Mesenchymal stem cell (in vitro differentiated cells and primary cell): Measurements from ENCODE around the gene ALCAM.

Experiments
- DNase-seq: peaks from one replicate; pipeline ENCODE4 v3.0.0-alpha.2; 2013
- H2AFZ ChIP-seq: one replicate; pipeline ENCODE4 v1.6.1; 2013; ENCODE audit warnings: low read depth, mild to moderate bottlenecking, control low read depth, inconsistent platforms, low read length, moderate library complexity
- H2AK5ac ChIP-seq: 2 replicates; pipeline ENCODE4 v1.6.1; 2013; ENCODE audit warnings: low read length, moderate library complexity, mild to moderate bottlenecking, inconsistent platforms; ENCODE audit not compliant: severe bottlenecking
- H2BK120ac ChIP-seq: one replicate; pipeline ENCODE4 v1.6.1; 2013; ENCODE audit warnings: low read depth, mild to moderate bottlenecking, inconsistent platforms, low read length, moderate library complexity
- H2BK12ac ChIP-seq, 2 experiments: one replicate each; pipeline ENCODE4 v1.6.1; 2013; ENCODE audit warnings: inconsistent platforms in 2 of 2, low read length in 2 of 2, mild to moderate bottlenecking in 2 of 2, moderate library complexity in 2 of 2, control low read depth in 1 of 2
- H2BK15ac ChIP-seq: one replicate; pipeline ENCODE4 v1.6.1; 2013; ENCODE audit warnings: mild to moderate bottlenecking, low read depth, inconsistent platforms; ENCODE audit not compliant: poor library complexity, severe bottlenecking
- H2BK5ac ChIP-seq: 2 replicates; pipeline ENCODE4 v1.6.1; 2013; ENCODE audit warnings: low read depth, mild to moderate bottlenecking, low read length, control low read depth, inconsistent platforms; ENCODE audit not compliant: poor library complexity, severe bottlenecking
- H3K14ac ChIP-seq, 2 experiments: one replicate each; pipeline ENCODE4 v1.6.1; 2013; ENCODE audit warnings: inconsistent platforms in 2 of 2, low read length in 2 of 2, control low read depth in 1 of 2, mild to moderate bottlenecking in 1 of 2, moderate library complexity in 1 of 2
- H3K18ac ChIP-seq, 2 experiments: one replicate each; pipeline ENCODE4 v1.6.1; 2013; ENCODE audit warnings: inconsistent platforms in 2 of 2, low read length in 2 of 2, control low read depth in 1 of 2, low read depth in 1 of 2, mild to moderate bottlenecking in 1 of 2
- H3K23ac ChIP-seq, 2 experiments: one replicate each; pipeline ENCODE4 v1.6.1; 2013; ENCODE audit warnings: inconsistent platforms in 2 of 2, low read length in 2 of 2, mild to moderate bottlenecking in 2 of 2, moderate library complexity in 2 of 2, control low read depth in 1 of 2
- H3K27ac ChIP-seq: 2 replicates; pipeline ENCODE4 v1.5.1; 2013; ENCODE audit warnings: mild to moderate bottlenecking, moderate library complexity, low read length, control low read depth, inconsistent platforms; ENCODE audit not compliant: poor library complexity, severe bottlenecking
- H3K27me3 ChIP-seq, 2 experiments: 2 replicates each; pipeline versions ENCODE4 v1.6.1 to v1.7.0; 2013; ENCODE audit warnings: low read length in 2 of 2, mild to moderate bottlenecking in 2 of 2, moderate library complexity in 2 of 2, control low read depth in 1 of 2, inconsistent platforms in 1 of 2; ENCODE audit not compliant: control insufficient read depth in 1 of 2, insufficient read depth in 1 of 2
- H3K36me3 ChIP-seq, 2 experiments: 2 replicates each; pipeline versions ENCODE4 v1.6.1 to v1.7.0; 2013; ENCODE audit warnings: low read length in 2 of 2, control low read depth in 1 of 2, inconsistent platforms in 1 of 2, low read depth in 1 of 2, mild to moderate bottlenecking in 1 of 2; ENCODE audit not compliant: insufficient read depth in 2 of 2, control insufficient read depth in 1 of 2
- H3K4ac ChIP-seq, 2 experiments: one replicate each; pipeline ENCODE4 v1.6.1; 2013; ENCODE audit warnings: inconsistent platforms in 2 of 2, low read length in 2 of 2, mild to moderate bottlenecking in 2 of 2, moderate library complexity in 2 of 2, control low read depth in 1 of 2, low read depth in 1 of 2
- H3K4me1 ChIP-seq: 2 replicates; pipeline ENCODE4 v1.6.1; 2013; ENCODE audit warnings: low read depth, low read length, control low read depth; ENCODE audit not compliant: control insufficient read depth, insufficient read depth
- H3K4me2 ChIP-seq: 2 replicates; pipeline ENCODE4 v1.6.1; 2013; ENCODE audit warnings: low read length, mild to moderate bottlenecking, inconsistent platforms; ENCODE audit not compliant: poor library complexity, severe bottlenecking
- H3K4me3 ChIP-seq, 2 experiments: 2 replicates each; pipeline versions ENCODE4 v1.5.1 to v1.7.0; 2013; ENCODE audit warnings: low read length in 2 of 2, mild to moderate bottlenecking in 2 of 2, control low read depth in 1 of 2, low read depth in 1 of 2; ENCODE audit not compliant: insufficient read depth in 1 of 2
- H3K79me1 ChIP-seq: replicated peaks from 2 replicates; pipeline ENCODE4 v1.6.1; 2013; ENCODE audit warnings: mild to moderate bottlenecking, control low read depth, low read length, inconsistent platforms; ENCODE audit not compliant: poor library complexity, severe bottlenecking
- H3K9ac ChIP-seq: 2 replicates; pipeline ENCODE4 v1.7.0; 2013; ENCODE audit warnings: mild to moderate bottlenecking, low read length, moderate library complexity
- H3K9me3 ChIP-seq: 2 replicates; pipeline ENCODE4 v1.7.0; 2013; ENCODE audit warnings: mild to moderate bottlenecking, low read length; ENCODE audit not compliant: control insufficient read depth
- H4K8ac ChIP-seq: one replicate; pipeline ENCODE4 v1.6.1; 2013; ENCODE audit warnings: inconsistent platforms, mild to moderate bottlenecking, low read length, moderate library complexity
- H4K91ac ChIP-seq: one replicate; pipeline ENCODE4 v1.6.1; 2013; ENCODE audit warnings: mild to moderate bottlenecking, low read length, inconsistent platforms
- WGBS: methylation state at CpG from one replicate; pipeline ENCODE4 v1.1.7; 2013; ENCODE audit warnings: mixed read lengths; 5-methylcytosine and 5-hydroxymethylcytosine counted together

ALCAM gene

DNA sequence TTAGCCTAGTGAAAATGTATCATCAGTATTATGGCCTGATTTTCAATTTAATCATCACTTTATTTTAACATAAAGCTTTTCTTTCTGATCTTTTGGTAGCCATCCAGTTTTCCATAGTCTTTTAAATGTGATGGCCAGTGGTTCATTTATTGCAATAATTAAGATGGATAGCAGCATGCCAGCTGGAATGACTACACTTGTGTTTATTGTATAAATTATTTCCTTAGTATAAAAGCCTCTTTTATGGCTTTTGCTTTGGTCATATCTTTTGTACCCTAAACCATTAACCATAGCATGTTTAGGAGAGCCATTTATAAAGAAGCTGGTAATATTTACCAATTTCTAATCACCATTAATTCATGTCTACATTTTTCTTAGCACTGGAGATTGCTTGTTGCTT, 31.7 kb downstream of the ALCAM start:
- Histone ChIP-seq H3K4ac (no peak overlapping the region), H3K27ac (no peak overlapping the region), H3K9ac (no peak overlapping the region), H2AK5ac (no peak overlapping the region), H3K9me3 (no peaks in the 10 kb centered on the region), H2BK120ac (no peak overlapping the region), H4K91ac (no peak overlapping the region), H3K23ac (no peak overlapping the region), H2BK15ac (no peak overlapping the region), H2BK5ac (no peak overlapping the region), H2AFZ (no peak overlapping the region), H3K79me1 (peaks cover 9% of the 10 kb centered on the region), H3K14ac (no peak overlapping the region), H3K4me2 (no peak overlapping the region), H2BK12ac (no peak overlapping the region), H3K4me3 (no peak overlapping the region), H3K36me3 (peaks cover 4 to 5% of the 10 kb centered on the region in 2 experiments), H3K18ac (no peak overlapping the region), H3K4me1 (peaks cover 10% of the 10 kb centered on the region), H3K27me3 (no peaks in the 10 kb centered on the region), H4K8ac (no peak overlapping the region)
- no peak for DNase-seq

DNA sequence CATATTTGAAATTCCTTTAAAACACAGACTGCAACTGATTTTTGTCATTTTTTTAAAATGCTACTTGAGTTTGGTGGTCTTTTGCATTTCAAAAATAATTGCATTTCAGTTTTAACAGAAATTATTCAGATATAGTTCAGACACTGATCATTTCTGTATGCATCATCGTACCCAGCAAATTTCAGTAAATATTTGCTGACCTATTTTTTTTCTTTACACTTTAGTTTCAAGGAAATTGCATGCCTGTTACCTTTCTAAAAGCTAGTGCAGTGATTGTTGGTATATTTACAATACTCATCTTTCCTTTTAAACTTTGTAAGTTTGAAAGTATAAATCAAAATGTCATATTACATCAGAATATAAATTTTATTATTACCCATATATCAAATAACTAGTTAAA, 32.4 kb downstream of the ALCAM start:
- Histone ChIP-seq H3K4me1 (peaks cover 10% of the 10 kb centered on the region), H2BK12ac (no peak overlapping the region), H3K23ac (no peak overlapping the region), H2BK5ac (no peak overlapping the region), H3K18ac (no peak overlapping the region), H3K36me3 (peaks cover 4 to 5% of the 10 kb centered on the region in 2 experiments), H3K4me2 (no peak overlapping the region), H3K9ac (no peak overlapping the region), H3K14ac (no peak overlapping the region), H4K8ac (no peak overlapping the region), H3K4ac (no peak overlapping the region), H4K91ac (no peak overlapping the region), H3K9me3 (no peaks in the 10 kb centered on the region), H3K79me1 (peaks cover 9% of the 10 kb centered on the region), H3K4me3 (no peak overlapping the region), H2AFZ (no peak overlapping the region), H3K27me3 (no peaks in the 10 kb centered on the region), H3K27ac (no peak overlapping the region), H2BK120ac (no peak overlapping the region), H2AK5ac (no peak overlapping the region), H2BK15ac (no peak overlapping the region)
- no peak for DNase-seq
- WGBS, result no CpG with 5 or more reads among the region's 1 CpG

DNA sequence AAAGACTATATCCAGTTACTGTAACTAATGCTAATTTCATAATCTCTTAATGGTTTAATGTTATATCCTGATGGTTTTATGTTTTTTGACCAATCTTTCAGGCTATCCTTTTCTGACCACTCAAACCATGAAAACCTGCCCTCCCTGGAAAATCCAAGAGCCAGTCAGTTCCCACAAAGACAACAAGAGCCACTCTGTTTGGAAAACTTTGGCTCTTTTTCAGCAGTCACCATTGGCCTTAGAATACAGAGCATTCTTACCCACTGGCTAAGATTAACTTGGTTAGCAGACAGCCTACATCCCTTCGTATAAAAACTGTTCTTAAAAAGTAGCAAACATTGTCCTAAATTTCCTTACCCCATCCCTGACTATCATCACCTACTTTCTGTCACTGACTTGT, 32.9 kb downstream of the ALCAM start:
- no peak overlapping the region for H3K4ac ChIP-seq
- peaks cover 4 to 5% of the 10 kb centered on the region in 2 experiments for H3K36me3 ChIP-seq
- no peaks in the 10 kb centered on the region for H3K27me3 ChIP-seq
- no peak overlapping the region for H4K8ac ChIP-seq
- H3K18ac ChIP-seq, result no peak overlapping the region
- no peak overlapping the region for H3K4me3 ChIP-seq
- H3K4me2 ChIP-seq, result no peak overlapping the region
- H2BK5ac ChIP-seq, result peak overlapping the region; percentile 76
- H3K14ac ChIP-seq, result no peak overlapping the region
- peak overlapping the region; percentile 84 for H2AK5ac ChIP-seq
- H3K23ac ChIP-seq, result no peak overlapping the region
- no peaks in the 10 kb centered on the region for H3K9me3 ChIP-seq
- no peak overlapping the region for H2AFZ ChIP-seq
- no peak overlapping the region for H2BK15ac ChIP-seq
- WGBS, result 90% methylated on average over 1 of the region's 1 CpG
- H3K27ac ChIP-seq, result no peak overlapping the region
- peaks cover 9% of the 10 kb centered on the region for H3K79me1 ChIP-seq
- no peak overlapping the region for H3K9ac ChIP-seq
- H4K91ac ChIP-seq, result no peak overlapping the region
- no peak overlapping the region for H2BK12ac ChIP-seq
- H2BK120ac ChIP-seq, result no peak overlapping the region
- no peak for DNase-seq
- H3K4me1 ChIP-seq, result peaks cover 10% of the 10 kb centered on the region

DNA sequence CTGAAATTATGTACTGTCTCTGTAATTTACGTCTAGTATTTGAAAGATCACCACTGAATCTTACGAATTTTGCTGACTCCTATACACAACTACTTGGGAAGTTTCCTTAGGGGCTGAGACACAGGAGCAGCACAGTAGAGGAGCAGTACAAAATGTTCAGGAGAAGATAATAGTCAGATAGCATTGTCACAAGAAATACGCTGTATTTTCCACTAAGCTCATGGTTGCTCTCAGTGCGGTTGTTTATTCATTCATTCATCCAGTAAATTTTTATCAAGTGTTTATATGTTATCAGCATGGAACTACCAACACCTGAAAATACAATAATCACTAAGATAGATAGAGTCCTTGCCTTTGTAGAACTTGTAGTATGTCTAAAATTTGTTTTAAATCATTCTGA, 34.5 kb downstream of the ALCAM start:
- WGBS, result 77% methylated on average over 3 of the region's 4 CpGs
- H3K79me1 ChIP-seq, result peaks cover 9% of the 10 kb centered on the region
- no peak overlapping the region for H4K8ac ChIP-seq
- peaks cover 10% of the 10 kb centered on the region for H3K4me1 ChIP-seq
- H4K91ac ChIP-seq, result no peak overlapping the region
- no peak overlapping the region for H3K4ac ChIP-seq
- no peak overlapping the region for H3K18ac ChIP-seq
- H2BK5ac ChIP-seq, result no peak overlapping the region
- H2AK5ac ChIP-seq, result no peak overlapping the region
- H2BK12ac ChIP-seq, result no peak overlapping the region
- H2BK15ac ChIP-seq, result no peak overlapping the region
- H2AFZ ChIP-seq, result no peak overlapping the region
- peaks cover 4 to 5% of the 10 kb centered on the region in 2 experiments for H3K36me3 ChIP-seq
- no peak overlapping the region for H3K23ac ChIP-seq
- H3K9ac ChIP-seq, result no peak overlapping the region
- H3K4me2 ChIP-seq, result no peak overlapping the region
- no peaks in the 10 kb centered on the region for H3K27me3 ChIP-seq
- H2BK120ac ChIP-seq, result no peak overlapping the region
- H3K9me3 ChIP-seq, result no peaks in the 10 kb centered on the region
- peak overlapping the region; percentile 48 for H3K27ac ChIP-seq
- H3K4me3 ChIP-seq, result no peak overlapping the region
- H3K14ac ChIP-seq, result no peak overlapping the region
- no peak for DNase-seq
